ENCODE results near the gene AIRE. TPM values are rescaled to one million over a fixed set of nuclear protein-coding genes. Genes with fewer than 3 reads are reported as not detected.

The AIRE gene
- total and polyA plus RNA-seq, 4 donors, result 0.05 TPM; not detected in 3

- no peaks in the 10 kb centered on the region for H3K36me3 ChIP-seq (ENCODE audit: control insufficient read depth in 4 of 4, insufficient read depth in 3 of 4, low read depth in 1 of 4, low read length in 3 of 4)
- no peak overlapping the region for H3K9ac ChIP-seq (ENCODE audit: low read depth in 1 of 2, low read length in 2 of 2)
- H3K9me3 ChIP-seq (ENCODE audit: control insufficient read depth in 4 of 4, low read length in 3 of 4), result no peaks in the 10 kb centered on the region
- H3K27ac ChIP-seq (ENCODE audit: low read depth in 1 of 2, low read length in 2 of 2), result no peak overlapping the region
- H3K27me3 ChIP-seq (ENCODE audit: control insufficient read depth in 4 of 4, insufficient read depth in 4 of 4, low read length in 3 of 4), result no peaks in the 10 kb centered on the region
- TF ChIP-seq HNF4G (IDR thresholded peaks at IDR 0.05), result no peak
- no peak for TF ChIP-seq FOXA2 (IDR thresholded peaks at IDR 0.05)
- TF ChIP-seq NR2F2 (IDR thresholded peaks at IDR 0.05), result no peak
- no peak for TF ChIP-seq ATF3 (IDR thresholded peaks at IDR 0.05)
- TF ChIP-seq CTCF (IDR thresholded peaks at IDR 0.05; ENCODE audit: low read depth, low read length, missing input control), result no peak
- no peak for TF ChIP-seq RXRA (IDR thresholded peaks at IDR 0.05)
- no peak for TF ChIP-seq EGR1 (IDR thresholded peaks at IDR 0.05; ENCODE audit: low read depth in 2 of 2)
- TF ChIP-seq RAD21 (IDR thresholded peaks at IDR 0.05), result no peak
- TF ChIP-seq TAF1 (conservative IDR thresholded peaks at IDR 0.05), result no peak
- no peak for DNase-seq (ENCODE audit: low spot score)
- no peak overlapping the region for H3K4me3 ChIP-seq (ENCODE audit: low read depth in 1 of 3, low read length in 3 of 3)
- H3K4me1 ChIP-seq (ENCODE audit: control insufficient read depth in 4 of 4, insufficient read depth in 4 of 4, low read length in 3 of 4), result no peaks in the 10 kb centered on the region
- 92% methylated on average over 34 of the region's 34 CpGs for WGBS
Observed at GRCh38 chr21:44258056-44258725, 27.5 kb upstream of the AIRE start.

- no peak overlapping the region for H3K9ac ChIP-seq (ENCODE audit: low read depth in 1 of 2, low read length in 2 of 2)
- H3K36me3 ChIP-seq (ENCODE audit: control insufficient read depth in 4 of 4, insufficient read depth in 3 of 4, low read depth in 1 of 4, low read length in 3 of 4), result no peaks in the 10 kb centered on the region
- H3K4me1 ChIP-seq (ENCODE audit: control insufficient read depth in 4 of 4, insufficient read depth in 4 of 4, low read length in 3 of 4), result no peaks in the 10 kb centered on the region
- H3K27me3 ChIP-seq (ENCODE audit: control insufficient read depth in 4 of 4, insufficient read depth in 4 of 4, low read length in 3 of 4), result no peaks in the 10 kb centered on the region
- TF ChIP-seq GABPA (IDR thresholded peaks at IDR 0.05 in 1 of 2, conservative IDR thresholded peaks at IDR 0.05 in 1 of 2) (no peak), FOXA1 (IDR thresholded peaks at IDR 0.05) (no peak), TAF1 (conservative IDR thresholded peaks at IDR 0.05) (no peak), EGR1 (IDR thresholded peaks at IDR 0.05; ENCODE audit: low read depth in 2 of 2) (no peak), FOXA2 (IDR thresholded peaks at IDR 0.05) (no peak), HNF4A (conservative IDR thresholded peaks at IDR 0.05) (no peak), ZBTB33 (IDR thresholded peaks at IDR 0.05) (no peak), RAD21 (IDR thresholded peaks at IDR 0.05) (no peak), RXRA (IDR thresholded peaks at IDR 0.05) (no peak), MAX (IDR thresholded peaks at IDR 0.05) (no peak), REST (IDR thresholded peaks at IDR 0.05) (no peak), HNF4G (IDR thresholded peaks at IDR 0.05) (no peak), NR2F2 (IDR thresholded peaks at IDR 0.05) (no peak), ATF3 (IDR thresholded peaks at IDR 0.05) (no peak), YY1 (IDR thresholded peaks at IDR 0.05) (no peak), CTCF (IDR thresholded peaks at IDR 0.05; ENCODE audit: low read depth, low read length, missing input control) (no peak), JUND (IDR thresholded peaks at IDR 0.05) (no peak)
- H3K9me3 ChIP-seq (ENCODE audit: control insufficient read depth in 4 of 4, low read length in 3 of 4), result no peaks in the 10 kb centered on the region
- 92% methylated on average over 22 of the region's 22 CpGs for WGBS
- no peak overlapping the region for H3K27ac ChIP-seq (ENCODE audit: low read depth in 1 of 2, low read length in 2 of 2)
- H3K4me3 ChIP-seq (ENCODE audit: low read depth in 1 of 3, low read length in 3 of 3), result no peak overlapping the region
- DNase-seq (ENCODE audit: low spot score), result no peak
Observed at GRCh38 chr21:44259082-44259705, 26.5 kb upstream of the AIRE start.
